Measurements from ENCODE around the gene SAT1.

DNA sequence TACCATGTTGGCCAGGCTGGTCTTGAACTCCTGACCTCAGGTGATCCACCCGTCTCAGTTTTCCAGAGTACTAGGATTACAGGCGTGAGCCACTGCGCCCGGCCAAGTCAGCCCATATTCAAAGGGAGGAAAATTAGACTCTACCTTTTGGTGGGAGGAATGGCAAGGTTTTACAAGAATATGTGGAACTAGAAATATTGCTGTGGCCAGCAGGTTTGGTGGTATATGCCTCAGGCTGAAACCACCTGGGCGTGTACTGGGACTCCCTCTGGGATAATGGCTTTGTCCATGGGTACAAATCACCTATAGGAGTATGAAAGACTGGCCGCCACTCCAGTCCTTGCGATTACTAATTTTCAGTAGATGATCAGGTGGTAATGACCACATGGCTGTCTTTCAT is 32.4 kb downstream of the SAT1 start:
- TF ChIP-seq, protein P1, sequence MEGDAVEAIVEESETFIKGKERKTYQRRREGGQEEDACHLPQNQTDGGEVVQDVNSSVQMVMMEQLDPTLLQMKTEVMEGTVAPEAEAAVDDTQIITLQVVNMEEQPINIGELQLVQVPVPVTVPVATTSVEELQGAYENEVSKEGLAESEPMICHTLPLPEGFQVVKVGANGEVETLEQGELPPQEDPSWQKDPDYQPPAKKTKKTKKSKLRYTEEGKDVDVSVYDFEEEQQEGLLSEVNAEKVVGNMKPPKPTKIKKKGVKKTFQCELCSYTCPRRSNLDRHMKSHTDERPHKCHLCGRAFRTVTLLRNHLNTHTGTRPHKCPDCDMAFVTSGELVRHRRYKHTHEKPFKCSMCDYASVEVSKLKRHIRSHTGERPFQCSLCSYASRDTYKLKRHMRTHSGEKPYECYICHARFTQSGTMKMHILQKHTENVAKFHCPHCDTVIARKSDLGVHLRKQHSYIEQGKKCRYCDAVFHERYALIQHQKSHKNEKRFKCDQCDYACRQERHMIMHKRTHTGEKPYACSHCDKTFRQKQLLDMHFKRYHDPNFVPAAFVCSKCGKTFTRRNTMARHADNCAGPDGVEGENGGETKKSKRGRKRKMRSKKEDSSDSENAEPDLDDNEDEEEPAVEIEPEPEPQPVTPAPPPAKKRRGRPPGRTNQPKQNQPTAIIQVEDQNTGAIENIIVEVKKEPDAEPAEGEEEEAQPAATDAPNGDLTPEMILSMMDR (IDR thresholded peaks at IDR 0.05), result no peak
- no peak for TF ChIP-seq POLR2A (IDR thresholded peaks at IDR 0.05)
